MCF 10A (cell line): ENCODE results near the gene SERPINA1. TPM values are rescaled to one million over a fixed set of nuclear protein-coding genes. Genes with fewer than 3 reads are reported as not detected.

Experiments used
- BruUV-seq: library from RNA; stranded (reverse); fragments of 400-500 nt; replicated peaks from 2 replicates; lab custom pipeline; 2021; lab: Mats Ljungman, UMichigan
- CTCF ChIA-PET: fragments of 300-600 bp; sonication (Branson Sonifier 250); formaldehyde crosslinking; extraction: SDS; loops from one replicate; lab custom pipeline; 2021; ENCODE audit warnings: antibody characterized with exemption, inconsistent platforms; lab: Yijun Ruan, JAX
- POLR2A ChIA-PET: fragments of 300-600, 350-650 bp; sonication (Branson Sonifier 250); formaldehyde crosslinking; extraction: SDS; loops from one replicate; lab custom pipeline; 2020; ENCODE audit warnings: antibody characterized with exemption, inconsistent platforms; lab: Yijun Ruan, JAX
- DNase-seq: peaks from one replicate; pipeline ENCODE4 v3.0.0-alpha.2; 2018; ENCODE audit not compliant: unreplicated experiment
- H3K27ac Mint-ChIP-seq: one replicate; pipeline ENCODE4 v1.8.0; 2022; ENCODE audit warnings: mild to moderate bottlenecking, low read depth, mixed read lengths; ENCODE audit not compliant: unreplicated experiment
- H3K27me3 Mint-ChIP-seq: one replicate; pipeline ENCODE4 v1.8.0; 2022; ENCODE audit warnings: mixed read lengths; ENCODE audit not compliant: insufficient read depth, unreplicated experiment
- H3K36me3 Mint-ChIP-seq: one replicate; pipeline ENCODE4 v1.8.0; 2022; ENCODE audit warnings: mild to moderate bottlenecking, moderate library complexity, mixed read lengths; ENCODE audit not compliant: insufficient read depth, unreplicated experiment
- H3K4me1 Mint-ChIP-seq: one replicate; pipeline ENCODE4 v1.8.0; 2022; ENCODE audit warnings: mixed read lengths; ENCODE audit not compliant: insufficient read depth, unreplicated experiment
- H3K4me3 Mint-ChIP-seq: one replicate; pipeline ENCODE4 v1.8.0; 2022; ENCODE audit warnings: mild to moderate bottlenecking, moderate library complexity, mixed read lengths; ENCODE audit not compliant: unreplicated experiment
- H3K9me3 Mint-ChIP-seq: one replicate; pipeline ENCODE4 v1.8.0; 2022; ENCODE audit warnings: mixed read lengths; ENCODE audit not compliant: unreplicated experiment
- intact Hi-C: fragments of 100-400 bp; cut with micrococcal nuclease; formaldehyde crosslinking; loops from 2 replicates; pipeline ENCODE4 v1.14.1; 2022
- total RNA-seq: library from RNA; stranded (reverse); gene quantifications from 2 replicates; pipeline ENCODE4 v1.2.3, GENCODE V29; 2022
- TF ChIP-seq, protein P1 (sequence below): fragments of 200-600 bp; IDR thresholded peaks from one replicate; pipeline ENCODE4 v1.8.0; 2022; ENCODE audit warnings: antibody characterized with exemption, mild to moderate bottlenecking; ENCODE audit not compliant: unreplicated experiment

SERPINA1 gene
- total RNA-seq, 1 experiment from 2014 or later: 42.5 TPM

- no peaks in the 10 kb centered on the region for H3K9me3 Mint-ChIP-seq
- CTCF ChIA-PET: no interaction called here
- DNase-seq: no peak
- intact Hi-C loops: no loop called here
- H3K4me3 Mint-ChIP-seq: no peak overlapping the region
- TF ChIP-seq, protein P1, sequence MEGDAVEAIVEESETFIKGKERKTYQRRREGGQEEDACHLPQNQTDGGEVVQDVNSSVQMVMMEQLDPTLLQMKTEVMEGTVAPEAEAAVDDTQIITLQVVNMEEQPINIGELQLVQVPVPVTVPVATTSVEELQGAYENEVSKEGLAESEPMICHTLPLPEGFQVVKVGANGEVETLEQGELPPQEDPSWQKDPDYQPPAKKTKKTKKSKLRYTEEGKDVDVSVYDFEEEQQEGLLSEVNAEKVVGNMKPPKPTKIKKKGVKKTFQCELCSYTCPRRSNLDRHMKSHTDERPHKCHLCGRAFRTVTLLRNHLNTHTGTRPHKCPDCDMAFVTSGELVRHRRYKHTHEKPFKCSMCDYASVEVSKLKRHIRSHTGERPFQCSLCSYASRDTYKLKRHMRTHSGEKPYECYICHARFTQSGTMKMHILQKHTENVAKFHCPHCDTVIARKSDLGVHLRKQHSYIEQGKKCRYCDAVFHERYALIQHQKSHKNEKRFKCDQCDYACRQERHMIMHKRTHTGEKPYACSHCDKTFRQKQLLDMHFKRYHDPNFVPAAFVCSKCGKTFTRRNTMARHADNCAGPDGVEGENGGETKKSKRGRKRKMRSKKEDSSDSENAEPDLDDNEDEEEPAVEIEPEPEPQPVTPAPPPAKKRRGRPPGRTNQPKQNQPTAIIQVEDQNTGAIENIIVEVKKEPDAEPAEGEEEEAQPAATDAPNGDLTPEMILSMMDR: no peak
- H3K27me3 Mint-ChIP-seq: no peaks in the 10 kb centered on the region
- BruUV-seq: no TSS peak
- POLR2A ChIA-PET: no interaction called here
- peaks cover 12% of the 10 kb centered on the region for H3K4me1 Mint-ChIP-seq
- H3K36me3 Mint-ChIP-seq: no peaks in the 10 kb centered on the region
- no peak overlapping the region for H3K27ac Mint-ChIP-seq
Observed at GRCh38 chr14:94384342-94384741, 4.1 kb downstream of the SERPINA1 start.

DNA sequence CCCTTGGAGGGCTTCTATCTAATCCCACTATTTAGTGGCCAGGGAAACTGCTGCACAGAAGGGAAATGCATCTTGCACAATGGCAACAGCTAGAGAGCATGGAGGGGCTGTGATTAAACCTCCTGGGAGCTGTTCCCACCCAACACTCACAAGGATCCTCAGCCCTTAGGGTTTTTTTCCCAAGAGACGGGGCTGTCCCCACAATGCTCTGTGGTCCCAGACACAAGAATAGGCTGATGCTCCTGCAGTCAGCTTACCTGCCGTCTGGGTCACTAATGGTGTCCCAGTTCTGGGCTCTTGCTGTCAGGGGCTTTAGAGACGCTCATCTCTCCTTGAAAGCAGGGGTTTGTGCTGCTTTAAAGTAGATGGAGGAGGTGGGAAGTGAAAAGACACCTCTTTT lies 4.6 kb downstream of the SERPINA1 start:
- POLR2A ChIA-PET: no interaction called here
- Mint-ChIP-seq H3K36me3 (no peaks in the 10 kb centered on the region), H3K4me1 (peaks cover 9% of the 10 kb centered on the region), H3K27ac (no peak overlapping the region), H3K27me3 (no peaks in the 10 kb centered on the region), H3K4me3 (no peak overlapping the region), H3K9me3 (no peaks in the 10 kb centered on the region)
- TF ChIP-seq, protein P1: no peak
- intact Hi-C loops: no loop called here
- BruUV-seq: no TSS peak
- no peak for DNase-seq
- CTCF ChIA-PET: no interaction called here

- ChIA-PET POLR2A (interaction anchor here (1.2 kb wide), 1 partner anchor 14 kb away, joined by 3 read pairs; no protein-coding TSS in a partner anchor), CTCF (no interaction called here)
- Mint-ChIP-seq H3K27me3 (no peaks in the 10 kb centered on the region), H3K4me1 (peaks cover 4% of the 10 kb centered on the region), H3K4me3 (no peak overlapping the region), H3K9me3 (no peaks in the 10 kb centered on the region), H3K27ac (no peak overlapping the region), H3K36me3 (no peaks in the 10 kb centered on the region)
- no TSS peak for BruUV-seq
- intact Hi-C loops: no loop called here
- DNase-seq: no peak
- TF ChIP-seq, protein P1: no peak
Observed at GRCh38 chr14:94382716-94383596, 5.4 kb downstream of the SERPINA1 start.

DNA sequence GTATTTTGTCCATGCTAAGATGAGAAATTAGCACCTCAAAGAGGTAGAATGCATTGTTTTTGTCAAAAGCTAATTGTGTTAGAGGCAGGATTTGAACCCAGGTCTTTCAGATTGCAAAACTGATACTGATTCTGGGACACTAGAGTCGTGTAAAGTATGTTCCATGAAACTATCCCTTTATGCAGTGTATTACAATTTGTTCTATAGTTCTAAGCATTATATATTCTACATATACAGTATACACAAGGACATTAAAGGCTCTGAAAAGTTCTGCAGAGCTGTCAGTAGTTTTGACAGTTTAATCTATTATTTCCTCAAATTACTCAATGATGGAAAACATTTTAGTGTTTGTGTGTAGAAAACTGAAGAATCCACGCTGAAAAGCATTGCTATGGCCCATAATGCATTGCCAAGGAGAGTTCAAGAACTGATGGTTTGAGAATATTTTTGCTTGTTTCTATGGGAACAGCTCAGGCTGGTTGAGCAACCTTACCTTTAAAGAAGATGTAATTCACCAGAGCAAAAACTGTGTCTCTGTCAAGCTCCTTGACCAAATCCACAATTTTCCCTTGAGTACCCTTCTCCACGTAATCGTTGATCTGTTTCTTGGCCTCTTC lies 6.2 kb downstream of the SERPINA1 start:
- POLR2A ChIA-PET: interaction anchor here (1.2 kb wide), 1 partner anchor 13 kb away, joined by 3 read pairs; no protein-coding TSS in a partner anchor

More for the DNA sequence above, 6.2 kb downstream of the SERPINA1 start:
- no peak overlapping the region for H3K4me3 Mint-ChIP-seq
- no peak for DNase-seq
- no TSS peak for BruUV-seq
- no peak overlapping the region for H3K27ac Mint-ChIP-seq
- H3K27me3 Mint-ChIP-seq: no peaks in the 10 kb centered on the region
- H3K9me3 Mint-ChIP-seq: no peaks in the 10 kb centered on the region
- CTCF ChIA-PET: interaction anchor here (0.6 kb wide), 1 partner anchor 207 kb away, joined by 3 read pairs; no protein-coding TSS in a partner anchor
- TF ChIP-seq, protein P1: no peak
- intact Hi-C loops: no loop called here
- H3K36me3 Mint-ChIP-seq: no peaks in the 10 kb centered on the region
- H3K4me1 Mint-ChIP-seq: no peaks in the 10 kb centered on the region
